ENCODE results near the gene DOP1A.

The DOP1A gene

GRCh38 chr6:83124553-83124952 lies 57.1 kb downstream of the DOP1A start:
- TF ChIP-seq, protein P1, sequence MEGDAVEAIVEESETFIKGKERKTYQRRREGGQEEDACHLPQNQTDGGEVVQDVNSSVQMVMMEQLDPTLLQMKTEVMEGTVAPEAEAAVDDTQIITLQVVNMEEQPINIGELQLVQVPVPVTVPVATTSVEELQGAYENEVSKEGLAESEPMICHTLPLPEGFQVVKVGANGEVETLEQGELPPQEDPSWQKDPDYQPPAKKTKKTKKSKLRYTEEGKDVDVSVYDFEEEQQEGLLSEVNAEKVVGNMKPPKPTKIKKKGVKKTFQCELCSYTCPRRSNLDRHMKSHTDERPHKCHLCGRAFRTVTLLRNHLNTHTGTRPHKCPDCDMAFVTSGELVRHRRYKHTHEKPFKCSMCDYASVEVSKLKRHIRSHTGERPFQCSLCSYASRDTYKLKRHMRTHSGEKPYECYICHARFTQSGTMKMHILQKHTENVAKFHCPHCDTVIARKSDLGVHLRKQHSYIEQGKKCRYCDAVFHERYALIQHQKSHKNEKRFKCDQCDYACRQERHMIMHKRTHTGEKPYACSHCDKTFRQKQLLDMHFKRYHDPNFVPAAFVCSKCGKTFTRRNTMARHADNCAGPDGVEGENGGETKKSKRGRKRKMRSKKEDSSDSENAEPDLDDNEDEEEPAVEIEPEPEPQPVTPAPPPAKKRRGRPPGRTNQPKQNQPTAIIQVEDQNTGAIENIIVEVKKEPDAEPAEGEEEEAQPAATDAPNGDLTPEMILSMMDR (IDR thresholded peaks at IDR 0.05; ENCODE audit: insufficient read depth, low read depth, low read length, missing control alignments): no peak

GRCh38 chr6:83125425-83125824 lies 58.0 kb downstream of the DOP1A start:
- H3K4me3 ChIP-seq (ENCODE audit: low read depth, low read length): no peak overlapping the region
- TF ChIP-seq, protein P1 (IDR thresholded peaks at IDR 0.05; ENCODE audit: insufficient read depth, low read depth, low read length, missing control alignments): no peak
- no peak for DNase-seq (ENCODE audit: low read depth)

More at GRCh38 chr6:83124553-83124952, 57.1 kb downstream of the DOP1A start:
- DNase-seq (ENCODE audit: low read depth): no peak
- no peak overlapping the region for H3K4me3 ChIP-seq (ENCODE audit: low read depth, low read length)

- no peak for DNase-seq (ENCODE audit: low read depth)
- TF ChIP-seq, protein P1 (IDR thresholded peaks at IDR 0.05; ENCODE audit: insufficient read depth, low read depth, low read length, missing control alignments): no peak
Measured at GRCh38 chr6:83126223-83126622, 58.8 kb downstream of the DOP1A start.

GRCh38 chr6:83126807-83127206 lies 59.3 kb downstream of the DOP1A start:
- DNase-seq (ENCODE audit: low read depth): no peak
- TF ChIP-seq, protein P1 (IDR thresholded peaks at IDR 0.05; ENCODE audit: insufficient read depth, low read depth, low read length, missing control alignments): no peak
- no peak overlapping the region for H3K4me3 ChIP-seq (ENCODE audit: low read depth, low read length)

More at GRCh38 chr6:83126223-83126622, 58.8 kb downstream of the DOP1A start:
- no peak overlapping the region for H3K4me3 ChIP-seq (ENCODE audit: low read depth, low read length)

DNA sequence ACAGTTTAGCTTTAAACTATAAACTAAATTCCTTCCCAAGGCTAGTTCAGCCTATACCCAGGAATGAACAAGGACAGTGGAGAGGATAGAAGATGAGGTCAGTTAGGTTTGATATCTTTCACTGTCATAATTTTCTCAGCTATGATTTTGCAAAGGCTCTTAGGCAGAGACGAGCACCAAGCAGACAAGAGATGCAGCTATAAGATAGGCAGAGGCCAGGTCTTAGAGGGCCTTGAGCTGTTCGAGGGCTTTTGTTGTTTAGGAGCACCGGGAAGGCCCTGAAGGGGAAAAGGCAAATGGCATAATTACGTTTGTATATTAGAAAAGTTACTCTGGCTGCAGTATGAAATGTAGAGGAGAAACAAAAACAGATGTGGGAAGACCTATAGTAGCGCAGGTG lies 59.8 kb downstream of the DOP1A start:
- TF ChIP-seq, protein P1 (IDR thresholded peaks at IDR 0.05; ENCODE audit: insufficient read depth, low read depth, low read length, missing control alignments): no peak
- H3K4me3 ChIP-seq (ENCODE audit: low read depth, low read length): no peak overlapping the region
- no peak for DNase-seq (ENCODE audit: low read depth)

GRCh38 chr6:83127976-83128375 lies 60.5 kb downstream of the DOP1A start:
- no peak overlapping the region for H3K4me3 ChIP-seq (ENCODE audit: low read depth, low read length)
- DNase-seq (ENCODE audit: low read depth): no peak
- TF ChIP-seq, protein P1 (IDR thresholded peaks at IDR 0.05; ENCODE audit: insufficient read depth, low read depth, low read length, missing control alignments): no peak

DNA sequence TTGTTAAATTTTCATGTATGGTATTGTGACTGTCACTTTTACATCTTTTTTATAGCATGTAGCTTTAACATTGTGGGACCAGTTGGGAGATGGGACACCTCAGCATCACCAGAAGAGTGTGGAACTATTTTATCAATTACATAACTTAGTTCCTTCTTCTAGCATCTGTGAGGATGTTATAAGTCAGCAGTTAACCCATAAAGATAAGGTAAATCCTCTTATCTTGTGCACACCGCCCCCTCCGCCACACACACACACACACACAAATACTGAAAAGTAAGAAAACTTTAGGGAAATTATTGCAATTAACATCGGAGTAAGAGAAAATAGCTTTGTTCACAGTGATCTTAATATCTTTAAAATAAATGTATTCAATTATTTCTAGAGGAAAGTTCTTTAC lies 64.7 kb downstream of the DOP1A start:
- no peak for DNase-seq (ENCODE audit: low read depth)
- H3K4me3 ChIP-seq (ENCODE audit: low read depth, low read length): no peak overlapping the region
- TF ChIP-seq, protein P1 (IDR thresholded peaks at IDR 0.05; ENCODE audit: insufficient read depth, low read depth, low read length, missing control alignments): no peak

All from GM12865 (cell line).